PC-9 (cell line): Measurements from ENCODE around the gene GGTA1. TPM values are rescaled to one million over a fixed set of nuclear protein-coding genes. Genes with fewer than 3 reads are reported as not detected.
A peak's percentile ranks its signal among the peaks of the same experiment; 100 is the strongest.

Experiments
- BruUV-seq: library from RNA; stranded (reverse); fragments of 400-500 nt; replicated peaks from 2 replicates; lab custom pipeline; 2021; lab: Mats Ljungman, UMichigan
- CTCF ChIA-PET: fragments of 300-600 bp; sonication (Branson Sonifier 250); formaldehyde crosslinking; loops from one replicate; lab custom pipeline; 2022; ENCODE audit warnings: antibody characterized with exemption; lab: Charles Lee
- POLR2A ChIA-PET: fragments of 300-600 bp; sonication (Branson Sonifier 250); formaldehyde crosslinking; loops from one replicate; lab custom pipeline; 2022; ENCODE audit warnings: antibody characterized with exemption; ENCODE audit not compliant: unreplicated experiment; lab: Charles Lee
- DNase-seq, 2 experiments: peaks; one replicate each; pipeline versions ENCODE4 v3.0.0 to v3.0.0-alpha.2; 2015 to 2022; ENCODE audit warnings: mixed read lengths in 1 of 2
- H2AFZ ChIP-seq: fragments of 200-600 bp; sonication (generic); 2 replicates; pipeline ENCODE4 v1.8.1; 2017; ENCODE audit warnings: antibody characterized with exemption
- H3F3A ChIP-seq: fragments of 200-600 bp; sonication (generic); 2 replicates; pipeline ENCODE4 v1.8.1; 2017; ENCODE audit warnings: antibody characterized with exemption, mild to moderate bottlenecking, low read depth; ENCODE audit not compliant: insufficient read depth
- H3K27ac ChIP-seq: fragments of 200-600 bp; sonication (generic); 2 replicates; pipeline ENCODE4 v1.6.1; 2016; ENCODE audit warnings: mixed run types
- H3K27me3 ChIP-seq: fragments of 200-600 bp; sonication (generic); 2 replicates; pipeline ENCODE4 v1.6.1; 2016; ENCODE audit warnings: low read depth, mixed run types; ENCODE audit not compliant: insufficient read depth
- H3K36me3 ChIP-seq: fragments of 200-600 bp; sonication (generic); 2 replicates; pipeline ENCODE4 v1.6.1; 2016; ENCODE audit warnings: low read depth, mixed run types
- H3K4me1 ChIP-seq: fragments of 200-600 bp; sonication (generic); replicated peaks from 2 replicates; pipeline ENCODE4 v1.6.1; 2016; ENCODE audit warnings: mixed run types; ENCODE audit not compliant: insufficient read depth
- H3K4me2 ChIP-seq: fragments of 200-600 bp; sonication (generic); 2 replicates; pipeline ENCODE4 v1.6.1; 2017; ENCODE audit warnings: mixed run types
- H3K4me3 ChIP-seq: fragments of 200-600 bp; sonication (generic); 2 replicates; pipeline ENCODE4 v1.6.1; 2016; ENCODE audit warnings: mixed run types
- H3K79me2 ChIP-seq: fragments of 200-600 bp; sonication (generic); 2 replicates; pipeline ENCODE4 v1.6.1; 2017; ENCODE audit warnings: low read depth, mixed run types
- H3K9me2 ChIP-seq: fragments of 200-600 bp; sonication (generic); 2 replicates; pipeline ENCODE4 v1.8.1; 2017; ENCODE audit warnings: mild to moderate bottlenecking; ENCODE audit not compliant: insufficient read depth
- H3K9me3 ChIP-seq: fragments of 200-600 bp; sonication (generic); 2 replicates; pipeline ENCODE4 v1.8.1; 2016; ENCODE audit warnings: low read depth; ENCODE audit not compliant: insufficient read depth
- H4K20me1 ChIP-seq: fragments of 200-600 bp; sonication (generic); 2 replicates; pipeline ENCODE4 v1.8.1; 2017; ENCODE audit not compliant: insufficient read depth
- CTCF ChIP-seq: fragments of 200-600 bp; sonication (generic); conservative IDR thresholded peaks from 2 replicates; pipeline ENCODE4 v1.6.1; 2017; ENCODE audit warnings: mixed run types, antibody characterized with exemption, mild to moderate bottlenecking, moderate library complexity
- EZH2 ChIP-seq: fragments of 200-600 bp; sonication (generic); IDR thresholded peaks from 2 replicates; pipeline ENCODE4 v1.8.0; 2017; ENCODE audit warnings: antibody characterized with exemption, low read depth
- intact Hi-C: fragments of 100-400 bp; cut with micrococcal nuclease; formaldehyde crosslinking; loops from one replicate; pipeline ENCODE4 v1.10.0; 2022; ENCODE audit not compliant: unreplicated experiment
- total RNA-seq: library from RNA; stranded (reverse); gene quantifications from 2 replicates; pipeline ENCODE4 v1.2.3, GENCODE V29; 2021

The GGTA1 gene
- total RNA-seq, 1 experiment from 2014 or later, result not detected

- no peak overlapping the region for H3K4me2 ChIP-seq
- DNase-seq, result peak in 1 of 2 experiments; percentile 34
- no peaks in the 10 kb centered on the region for H3K9me2 ChIP-seq
- H3K9me3 ChIP-seq, result no peaks in the 10 kb centered on the region
- no peaks in the 10 kb centered on the region for H3K79me2 ChIP-seq
- TF ChIP-seq EZH2 (no peak), CTCF (no peak; the same call in 1 of the 2 replicates)
- peaks cover 5% of the 10 kb centered on the region for H3F3A ChIP-seq
- H3K4me3 ChIP-seq, result no peak overlapping the region
- POLR2A ChIA-PET, result interaction anchor here (0.6 kb wide), 1 partner anchor 518 kb away, joined by 4 read pairs; no protein-coding TSS in a partner anchor
- 0 out of 2 replicates have a peak, but pooled peaks cover 3% of the 10 kb centered on the region for H3K27me3 ChIP-seq
- no peak overlapping the region for H2AFZ ChIP-seq
- no peaks in the 10 kb centered on the region for H3K4me1 ChIP-seq
- no peaks in the 10 kb centered on the region for H4K20me1 ChIP-seq
- CTCF ChIA-PET, result interaction anchor here (0.6 kb wide), 1 partner anchor 39 kb away, joined by 3 read pairs; the partner anchor contains the start of gene GGTA1
- intact Hi-C loops, result loop anchor here (1.0 to 2.0 kb wide), 4 partner anchors 39 to 325 kb away; partner anchors contain the start of gene GGTA1
- no TSS peak for BruUV-seq
- H3K36me3 ChIP-seq, result no peaks in the 10 kb centered on the region
- H3K27ac ChIP-seq, result no peak overlapping the region
Observed at GRCh38 chr9:121538221-121538620, 38.6 kb upstream of the GGTA1 start.

DNA sequence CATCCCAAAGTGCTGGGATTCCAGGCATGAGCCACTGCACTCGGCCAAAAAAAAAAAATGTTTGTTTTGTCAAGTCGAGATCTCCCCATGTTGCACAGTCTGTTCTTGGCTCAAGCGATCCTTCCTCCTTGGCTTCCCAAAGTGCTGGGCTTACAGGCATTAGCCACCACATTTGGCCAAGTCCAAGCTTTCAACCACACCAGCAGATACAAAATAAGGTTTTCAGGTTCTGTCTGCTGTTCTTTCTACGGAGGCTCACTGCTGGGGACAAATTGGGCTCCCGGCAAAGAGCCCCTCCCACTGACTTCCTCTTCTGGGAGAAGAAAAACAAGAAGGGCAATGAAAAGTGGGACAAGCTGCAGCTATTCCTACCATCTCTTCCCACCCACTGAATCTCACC is 37.6 kb upstream of the GGTA1 start:
- intact Hi-C loops, result no loop called here
- peak in 1 of 2 experiments; percentile 35 for DNase-seq
- no peaks in the 10 kb centered on the region for H3K36me3 ChIP-seq
- TF ChIP-seq EZH2, result no peak
- no peak for TF ChIP-seq CTCF
- no peak overlapping the region for H3K4me3 ChIP-seq
- BruUV-seq, result no TSS peak
- H4K20me1 ChIP-seq, result no peaks in the 10 kb centered on the region
- H3F3A ChIP-seq, result peaks cover 5% of the 10 kb centered on the region
- ChIA-PET POLR2A (no interaction called here), CTCF (no interaction called here)
- no peak overlapping the region for H2AFZ ChIP-seq
- H3K9me2 ChIP-seq, result no peaks in the 10 kb centered on the region
- no peaks in the 10 kb centered on the region for H3K4me1 ChIP-seq
- no peak overlapping the region for H3K27ac ChIP-seq
- 0 out of 2 replicates have a peak, but pooled peaks cover 3% of the 10 kb centered on the region for H3K27me3 ChIP-seq
- no peaks in the 10 kb centered on the region for H3K79me2 ChIP-seq
- no peak overlapping the region for H3K4me2 ChIP-seq
- H3K9me3 ChIP-seq, result no peaks in the 10 kb centered on the region

DNA sequence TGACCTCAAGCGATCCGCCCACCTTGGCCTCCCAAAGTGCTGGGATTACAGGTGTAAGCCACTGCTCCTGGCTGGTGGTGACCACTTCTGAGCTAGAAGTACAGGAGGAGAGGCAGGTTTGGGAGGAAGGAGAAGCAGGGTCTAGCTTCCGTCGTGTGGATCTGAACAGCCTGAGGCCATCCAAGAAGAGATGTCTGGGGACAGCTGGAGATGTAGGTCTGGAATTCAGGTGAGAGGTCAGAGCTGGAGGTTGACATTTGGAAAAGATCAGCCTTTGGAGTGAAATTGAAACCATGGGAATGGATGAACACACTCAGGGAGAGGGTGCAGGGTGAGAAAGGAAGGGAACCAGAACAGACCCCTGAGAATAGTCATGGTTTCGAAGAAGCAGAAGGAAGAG is 33.2 kb upstream of the GGTA1 start:
- intact Hi-C loops, result no loop called here
- H2AFZ ChIP-seq, result no peak overlapping the region
- no peak overlapping the region for H3K27ac ChIP-seq
- H3K9me3 ChIP-seq, result no peaks in the 10 kb centered on the region
- no peak overlapping the region for H3K4me3 ChIP-seq
- H3K79me2 ChIP-seq, result no peaks in the 10 kb centered on the region
- TF ChIP-seq EZH2 (no peak), CTCF (no peak)
- no peaks in the 10 kb centered on the region for H3K36me3 ChIP-seq
- no peak overlapping the region for H3K4me2 ChIP-seq
- CTCF ChIA-PET, result no interaction called here
- BruUV-seq, result no TSS peak
- POLR2A ChIA-PET, result no interaction called here
- no peaks in the 10 kb centered on the region for H3K27me3 ChIP-seq
- peaks cover 5% of the 10 kb centered on the region for H3F3A ChIP-seq
- H3K9me2 ChIP-seq, result no peaks in the 10 kb centered on the region
- H4K20me1 ChIP-seq, result no peaks in the 10 kb centered on the region
- H3K4me1 ChIP-seq, result no peaks in the 10 kb centered on the region
- DNase-seq, result peak in 1 of 2 experiments; percentile 17
